Transverse colon (tissue), 4 donors: ENCODE measurements around the gene TNF. TPM values are rescaled to one million over a fixed set of nuclear protein-coding genes. Genes with fewer than 3 reads are reported as not detected.
"Not testable (repeated sequence)": the region's sequence is repeated elsewhere in the genome, so short reads cannot be mapped to it uniquely, and the experiment has no call there.

Experiments
- DNase-seq: peaks from one replicate; pipeline ENCODE4 v3.0.0-alpha.2; 2019
- H3K27ac ChIP-seq, 4 donors: fragments of 200-600 bp; sonication (generic); 2 replicates each; pipeline ENCODE4 v1.5.1; 2016 to 2018; ENCODE audit warnings: inconsistent platforms in 4 of 4
- H3K27me3 ChIP-seq: fragments of 200-600 bp; sonication (generic); 2 replicates; pipeline ENCODE4 v1.5.1; 2017; ENCODE audit warnings: inconsistent platforms
- H3K36me3 ChIP-seq, 4 donors: fragments of 200-600 bp; sonication (generic); 2 replicates each; pipeline ENCODE4 v1.5.1; 2017 to 2019; ENCODE audit warnings: inconsistent platforms in 4 of 4
- H3K4me1 ChIP-seq, 4 donors: fragments of 200-600 bp; sonication (generic); 2 replicates each; pipeline ENCODE4 v1.5.1; 2017 to 2020; ENCODE audit warnings: inconsistent platforms in 4 of 4
- H3K4me3 ChIP-seq, 4 donors: fragments of 200-600 bp; sonication (generic); 1 replicate in 1 of 4; 2 replicates in 3 of 4; pipeline versions ENCODE4 v1.5.1 to v1.6.1; 2017 to 2019; ENCODE audit warnings: inconsistent platforms in 4 of 4
- H3K9me3 ChIP-seq, 2 donors: fragments of 200-600 bp; sonication (generic); 2 replicates each; pipeline ENCODE4 v1.5.1; 2017 to 2019; ENCODE audit warnings: inconsistent platforms in 2 of 2
- EP300 ChIP-seq: sonication (generic); formaldehyde crosslinking; IDR thresholded peaks from one replicate; pipeline ENCODE4 v1.6.1; 2017; ENCODE audit warnings: antibody characterized with exemption, low read depth
- POLR2A ChIP-seq: fragments of 450-650 bp; IDR thresholded peaks from one replicate; pipeline ENCODE4 v1.6.1; 2016; ENCODE audit warnings: antibody characterized with exemption, mild to moderate bottlenecking, moderate library complexity
- POLR2AphosphoS5 ChIP-seq, 3 donors: sonication (generic); formaldehyde crosslinking; IDR thresholded peaks; one replicate each; pipeline ENCODE4 v1.6.1; 2016; ENCODE audit warnings: antibody characterized with exemption in 3 of 3
- WGBS, 2 donors: methylation state at CpG; one replicate each; pipeline ENCODE4 v1.1.5; 2018; ENCODE audit warnings: low coverage in 1 of 2; 5-methylcytosine and 5-hydroxymethylcytosine counted together
- in situ Hi-C, 4 donors: fragments of 200-750 bp; cut with MboI; loops; one replicate each; pipeline versions ENCODE4 v1.15.0 to v1.15.1; 2017; ENCODE audit warnings: low sequenced_read_pairs in 3 of 4, low pct_ligation_motif_present in 1 of 4, low pct_unique_long_range_greater_than_20kb in 1 of 4
- intact Hi-C: fragments of 100-400 bp; cut with DNase I; formaldehyde crosslinking; loops from one replicate; pipeline ENCODE4 v1.15.1; 2023; ENCODE audit warnings: low total_unique reads
- total RNA-seq, 4 donors: library from RNA; depleted of rRNA; stranded (reverse); fragments of >200 nt; gene quantifications; one replicate each; pipeline ENCODE4 v1.1.0, GENCODE V29; 2016
- TF ChIP-seq, protein P1 (sequence below), 5 experiments: fragments of 200-600 bp in 3 of 5; fragments of 450-650 bp in 2 of 5; sonication (generic) in 3 of 5; IDR thresholded peaks; 1 replicate in 2 of 5; 2 replicates in 3 of 5; pipeline ENCODE4 v1.5.1; 2016 to 2017; ENCODE audit warnings: antibody characterized with exemption in 5 of 5, inconsistent platforms in 3 of 5, mild to moderate bottlenecking in 2 of 5, moderate library complexity in 1 of 5

Gene TNF
- total RNA-seq, 4 donors from 2014 or later, result 0.41 to 1.1 TPM; not detected in 2

GRCh38 chr6:31548544-31548873 lies 26.9 kb upstream of the TNF start:
- H3K9me3 ChIP-seq, result no peaks in the 10 kb centered on the region
- H3K27me3 ChIP-seq, result no peaks in the 10 kb centered on the region
- no peak for TF ChIP-seq EP300
- TF ChIP-seq, protein P1, sequence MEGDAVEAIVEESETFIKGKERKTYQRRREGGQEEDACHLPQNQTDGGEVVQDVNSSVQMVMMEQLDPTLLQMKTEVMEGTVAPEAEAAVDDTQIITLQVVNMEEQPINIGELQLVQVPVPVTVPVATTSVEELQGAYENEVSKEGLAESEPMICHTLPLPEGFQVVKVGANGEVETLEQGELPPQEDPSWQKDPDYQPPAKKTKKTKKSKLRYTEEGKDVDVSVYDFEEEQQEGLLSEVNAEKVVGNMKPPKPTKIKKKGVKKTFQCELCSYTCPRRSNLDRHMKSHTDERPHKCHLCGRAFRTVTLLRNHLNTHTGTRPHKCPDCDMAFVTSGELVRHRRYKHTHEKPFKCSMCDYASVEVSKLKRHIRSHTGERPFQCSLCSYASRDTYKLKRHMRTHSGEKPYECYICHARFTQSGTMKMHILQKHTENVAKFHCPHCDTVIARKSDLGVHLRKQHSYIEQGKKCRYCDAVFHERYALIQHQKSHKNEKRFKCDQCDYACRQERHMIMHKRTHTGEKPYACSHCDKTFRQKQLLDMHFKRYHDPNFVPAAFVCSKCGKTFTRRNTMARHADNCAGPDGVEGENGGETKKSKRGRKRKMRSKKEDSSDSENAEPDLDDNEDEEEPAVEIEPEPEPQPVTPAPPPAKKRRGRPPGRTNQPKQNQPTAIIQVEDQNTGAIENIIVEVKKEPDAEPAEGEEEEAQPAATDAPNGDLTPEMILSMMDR (IDR thresholded peaks at IDR 0.05), result no peak
- H3K4me1 ChIP-seq, result peaks cover 10 to 23% (median 15%) of the 10 kb centered on the region in 4 donors
- H3K36me3 ChIP-seq, result peaks cover 0 to 1% (median 0%) of the 10 kb centered on the region in 4 donors
- no peak overlapping the region for H3K4me3 ChIP-seq
- no peak for DNase-seq
- peak overlapping the region; percentile 86 to 92 (median 89) for H3K27ac ChIP-seq
- WGBS, 2 donors, result 94 to 97% methylated on average over 2 of the region's 2 CpGs
- in situ Hi-C loops, result loop anchor here in 3 of 4 donors (5.0 to 10.0 kb wide), 3 partner anchors 46 to 54 kb away; partner anchors contain the start of genes MICB (in 1 of the 3) and NCR3 (in 1 of the 3)
- intact Hi-C loops, result loop anchor here (5.0 kb wide), 1 partner anchor 34 kb away; the partner anchor contains the start of gene LTB

- intact Hi-C loops, H3K36me3 ChIP-seq, H3K27me3 ChIP-seq, in situ Hi-C loops, H3K4me3 ChIP-seq, H3K9me3 ChIP-seq: not testable (repeated sequence)
- DNase-seq, result peak; percentile 54
- TF ChIP-seq, protein P1 (IDR thresholded peaks at IDR 0.05), result peak in 4 of 5 experiments; percentile 17 to 39 (median 23)
- 55 to 62% methylated on average over 2 to 5 of the region's 5 CpGs for WGBS, 2 donors
- peak overlapping the region in 1 of 4 donors; percentile 24 for H3K27ac ChIP-seq
- peaks cover 10 to 23% (median 14%) of the 10 kb centered on the region in 4 donors for H3K4me1 ChIP-seq
Observed at GRCh38 chr6:31551371-31551770, 24.0 kb upstream of the TNF start.

DNA sequence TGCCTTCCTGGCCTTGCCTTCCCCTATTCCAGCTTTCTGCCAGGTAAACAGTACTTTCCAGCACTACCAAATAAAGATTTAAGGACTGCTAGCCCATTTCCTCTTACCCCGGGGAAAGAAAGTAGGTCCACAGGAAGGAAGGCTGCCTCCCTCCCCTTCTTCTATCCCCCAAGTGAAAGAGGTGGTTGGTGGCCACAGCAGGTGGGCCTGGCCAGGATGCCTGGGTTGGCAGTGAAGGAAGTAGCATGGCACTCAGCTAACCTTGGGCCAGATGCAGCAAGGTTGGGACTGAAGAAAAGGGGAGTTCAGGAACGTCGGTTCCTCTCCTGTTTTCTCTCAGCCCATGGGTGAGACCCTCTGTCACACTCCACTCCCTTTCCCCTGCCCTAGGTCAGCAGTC lies 19.1 kb upstream of the TNF start:
- intact Hi-C loops, result no loop called here
- in situ Hi-C loops, result no loop called here
- 77% methylated on average over 3 of the region's 3 CpGs; no CpG with 5 or more reads in 1 of the 2 donors for WGBS, 2 donors
- no peak for DNase-seq
- no peak for TF ChIP-seq POLR2A
- TF ChIP-seq, protein P1 (IDR thresholded peaks at IDR 0.05), result no peak
- no peak for TF ChIP-seq POLR2AphosphoS5 (IDR thresholded peaks at IDR 0.05)
- TF ChIP-seq EP300, result no peak
- Histone ChIP-seq H3K4me3 (no peak overlapping the region), H3K9me3 (no peaks in the 10 kb centered on the region), H3K27me3 (no peaks in the 10 kb centered on the region), H3K27ac (no peak overlapping the region), H3K36me3 (peaks cover 0 to 20% (median 6%) of the 10 kb centered on the region in 4 donors), H3K4me1 (peaks cover 0 to 43% (median 7%) of the 10 kb centered on the region in 4 donors)

- in situ Hi-C loops (no loop called here), intact Hi-C loops (no loop called here)
- no peak for DNase-seq
- H3K27me3 ChIP-seq, result no peaks in the 10 kb centered on the region
- peaks cover 0 to 20% (median 6%) of the 10 kb centered on the region in 4 donors for H3K36me3 ChIP-seq
- peaks cover 0 to 35% (median 7%) of the 10 kb centered on the region in 4 donors for H3K4me1 ChIP-seq
- TF ChIP-seq, protein P1 (IDR thresholded peaks at IDR 0.05), result no peak
- TF ChIP-seq POLR2AphosphoS5 (IDR thresholded peaks at IDR 0.05) (no peak), POLR2A (no peak), EP300 (no peak)
- no peaks in the 10 kb centered on the region for H3K9me3 ChIP-seq
- H3K4me3 ChIP-seq, result no peak overlapping the region
- WGBS, 2 donors, result 60 to 73% methylated on average over 1 to 24 of the region's 24 CpGs
- H3K27ac ChIP-seq, result peak overlapping the region in 2 of 4 donors; percentile 32 to 57
Observed at GRCh38 chr6:31557443-31558317, 17.7 kb upstream of the TNF start.
